ENCODE measurements around the gene SAMD5.

The SAMD5 gene

GRCh38 chr6:147508042-147508865 lies at the start of gene SAMD5:
Gene SAMD5, plus strand, starts transcription at chr6:147508690. Its CDS starts 239 bp downstream, at chr6:147508929.
- FAIRE-seq: no peak

- no peak for FAIRE-seq
Measured at GRCh38 chr6:147459780-147460179, 48.7 kb upstream of the SAMD5 start.

GRCh38 chr6:147463651-147464050 lies 44.8 kb upstream of the SAMD5 start:
- no peak for FAIRE-seq

- FAIRE-seq: peak; percentile 21
Measured at GRCh38 chr6:147467428-147467827, 41.1 kb upstream of the SAMD5 start.

GRCh38 chr6:147467886-147468285 lies 40.6 kb upstream of the SAMD5 start:
- FAIRE-seq: no peak

GRCh38 chr6:147468634-147469033 lies 39.9 kb upstream of the SAMD5 start:
- FAIRE-seq: no peak

GRCh38 chr6:147479857-147480256 lies 28.6 kb upstream of the SAMD5 start:
- FAIRE-seq: no peak

- no peak for FAIRE-seq
Measured at GRCh38 chr6:147486683-147487082, 21.8 kb upstream of the SAMD5 start.

GRCh38 chr6:147497472-147497871 lies 11.0 kb upstream of the SAMD5 start:
- no peak for FAIRE-seq

- FAIRE-seq: no peak
Measured at GRCh38 chr6:147503587-147503986, 4.9 kb upstream of the SAMD5 start.

GRCh38 chr6:147504848-147505247 lies 3.6 kb upstream of the SAMD5 start:
- no peak for FAIRE-seq

GRCh38 chr6:147506704-147507114 lies 1.8 kb upstream of the SAMD5 start:
- no peak for FAIRE-seq

GRCh38 chr6:147507162-147508041 lies 1.1 kb upstream of the SAMD5 start:
- FAIRE-seq: no peak

- no peak for FAIRE-seq
Measured at GRCh38 chr6:147508866-147509608, 547 bp downstream of the SAMD5 start.

- FAIRE-seq: no peak
Measured at GRCh38 chr6:147509891-147510290, 1.4 kb downstream of the SAMD5 start.

GRCh38 chr6:147510929-147511590 lies 2.6 kb downstream of the SAMD5 start:
- no peak for FAIRE-seq

GRCh38 chr6:147514831-147515230 lies 6.3 kb downstream of the SAMD5 start:
- no peak for FAIRE-seq

- no peak for FAIRE-seq
Measured at GRCh38 chr6:147515327-147515726, 6.8 kb downstream of the SAMD5 start.

- no peak for FAIRE-seq
Measured at GRCh38 chr6:147522597-147522996, 14.1 kb downstream of the SAMD5 start.

- no peak for FAIRE-seq
Measured at GRCh38 chr6:147525519-147526209, 17.2 kb downstream of the SAMD5 start.

GRCh38 chr6:147527197-147527596 lies 18.7 kb downstream of the SAMD5 start:
- FAIRE-seq: no peak
